ENCODE measurements around the gene TLCD3B. TPM values are rescaled to one million over a fixed set of nuclear protein-coding genes. Genes with fewer than 3 reads are reported as not detected.

The TLCD3B gene
- total and polyA plus RNA-seq, 12 donors = 0.11 to 10.6 (median 0.72) TPM; not detected in 3

GRCh38 chr16:29977063-29977825, 53.8 kb downstream of the TLCD3B start:
- TF ChIP-seq POLR2A (IDR thresholded peaks at IDR 0.05) (no peak), CTCF (IDR thresholded peaks at IDR 0.05) (no peak)
- Histone ChIP-seq H3K36me3 (replicated peaks in 1 of 2) (peaks cover 0 to 52% of the 10 kb centered on the region in 2 donors), H3K9me3 (replicated peaks in 1 of 3) (no peaks in the 10 kb centered on the region), H3K27me3 (no peaks in the 10 kb centered on the region), H3K27ac (peak overlapping the region in 3 of 5 donors; percentile 6 to 87 (median 81)), H3K4me1 (replicated peaks in 1 of 2) (peaks cover 30 to 53% of the 10 kb centered on the region in 2 donors), H3K4me3 (peak overlapping the region in 1 of 4 donors; percentile 68)
- intact Hi-C loops (cut with DNase I) = no loop called here
- 69 to 84% (median 74%) methylated on average over 7 to 9 of the region's 9 CpGs for WGBS, 4 donors
- peak in 1 of 7 donors; percentile 21 for DNase-seq

GRCh38 chr16:29975811-29976511, 55.1 kb downstream of the TLCD3B start:
- WGBS, 4 donors = 8 to 14% (median 10%) methylated on average over 6 of the region's 6 CpGs
- intact Hi-C loops (cut with DNase I) = no loop called here
- peaks cover 30 to 53% of the 10 kb centered on the region in 2 donors for H3K4me1 ChIP-seq (replicated peaks in 1 of 2)

GRCh38 chr16:29975134-29975538, 55.9 kb downstream of the TLCD3B start:
- Histone ChIP-seq H3K4me3 (peak overlapping the region in 2 of 4 donors; percentile 68 to 73), H3K36me3 (replicated peaks in 1 of 2) (peaks cover 0 to 45% of the 10 kb centered on the region in 2 donors), H3K27me3 (no peaks in the 10 kb centered on the region), H3K27ac (peak overlapping the region in 4 of 5 donors; percentile 3 to 87 (median 80)), H3K4me1 (replicated peaks in 1 of 2) (peaks cover 28 to 49% of the 10 kb centered on the region in 2 donors), H3K9me3 (replicated peaks in 1 of 3) (no peaks in the 10 kb centered on the region)
- no peak for DNase-seq
- WGBS, 4 donors = 31 to 47% (median 39%) methylated on average over 5 of the region's 5 CpGs
- intact Hi-C loops (cut with DNase I) = no loop called here
- TF ChIP-seq POLR2A (IDR thresholded peaks at IDR 0.05) = no peak
- TF ChIP-seq CTCF (IDR thresholded peaks at IDR 0.05) = no peak

More at GRCh38 chr16:29975811-29976511, 55.1 kb downstream of the TLCD3B start:
- Histone ChIP-seq H3K36me3 (replicated peaks in 1 of 2) (peaks cover 0 to 49% of the 10 kb centered on the region in 2 donors), H3K27me3 (no peaks in the 10 kb centered on the region), H3K9me3 (replicated peaks in 1 of 3) (no peaks in the 10 kb centered on the region), H3K4me3 (peak overlapping the region in 2 of 4 donors; percentile 68 to 73), H3K27ac (peak overlapping the region in 4 of 5 donors; percentile 3 to 87 (median 80))
- peak in 1 of 7 donors; percentile 21 for DNase-seq
- TF ChIP-seq CTCF (IDR thresholded peaks at IDR 0.05) = no peak
- no peak for TF ChIP-seq POLR2A (IDR thresholded peaks at IDR 0.05)

Other genes starting within 250 kb of the TLCD3B start
- 10 to 100 TPM in 8 of 9 donors, 1 to 10 TPM in 1; 8.8 to 33.6 (median 16.7) TPM for gene KIF22, start 240.5 kb downstream of the TLCD3B start, total RNA-seq
- gene KIF22, start 240.5 kb downstream of the TLCD3B start, polyA plus RNA-seq = 100 to 1,000 TPM in 2 of 3 donors, 1 to 10 TPM in 1; 9.1 to 127 (median 112) TPM
- gene MAZ, start 224.7 kb downstream of the TLCD3B start, total RNA-seq = 100 to 1,000 TPM in 7 of 9 donors, 10 to 100 TPM in 2; 78.8 to 247 (median 140) TPM
- 100 to 1,000 TPM; 108 to 304 (median 147) TPM for gene MAZ, start 224.7 kb downstream of the TLCD3B start, polyA plus RNA-seq
- gene PRRT2, start 219.1 kb downstream of the TLCD3B start, total RNA-seq = 1 to 10 TPM in 8 of 9 donors, not detected in 1; 1.4 to 8.8 (median 2.2) TPM
- gene PRRT2, start 219.1 kb downstream of the TLCD3B start, polyA plus RNA-seq = 10 to 100 TPM in 1 of 3 donors, 1 to 10 TPM in 1, under 1 TPM in 1; 0.97 to 32.0 (median 5.0) TPM
- gene PAGR1, start 215.1 kb downstream of the TLCD3B start, total RNA-seq = 10 to 100 TPM; 17.1 to 47.1 (median 39.8) TPM
- 10 to 100 TPM; 14.2 to 89.1 (median 60.9) TPM for gene PAGR1, start 215.1 kb downstream of the TLCD3B start, polyA plus RNA-seq
- 100 to 1,000 TPM in 8 of 9 donors, 10 to 100 TPM in 1; 73.9 to 492 (median 350) TPM for gene MVP, start 210.8 kb downstream of the TLCD3B start, total RNA-seq
- 100 to 1,000 TPM; 200 to 470 (median 321) TPM for gene MVP, start 210.8 kb downstream of the TLCD3B start, polyA plus RNA-seq
- 100 to 1,000 TPM in 7 of 9 donors, 10 to 100 TPM in 2; 84.7 to 203 (median 150) TPM for gene CDIPT, start 168.0 kb downstream of the TLCD3B start, total RNA-seq
- 10 to 100 TPM; 44.9 to 89.0 (median 74.5) TPM for gene CDIPT, start 168.0 kb downstream of the TLCD3B start, polyA plus RNA-seq
- gene SEZ6L2, start 131.7 kb downstream of the TLCD3B start, total RNA-seq = 100 to 1,000 TPM in 1 of 9 donors, 10 to 100 TPM in 7, 1 to 10 TPM in 1; 7.5 to 302 (median 44.4) TPM
- 10 to 100 TPM; 14.5 to 20.1 (median 20.1) TPM for gene SEZ6L2, start 131.7 kb downstream of the TLCD3B start, polyA plus RNA-seq
- 1 to 10 TPM in 7 of 9 donors, under 1 TPM in 2; 0.34 to 9.3 (median 4.4) TPM for gene ASPHD1, start 130.8 kb downstream of the TLCD3B start, total RNA-seq
- 10 to 100 TPM in 1 of 3 donors, 1 to 10 TPM in 2; 2.4 to 15.8 (median 7.2) TPM for gene ASPHD1, start 130.8 kb downstream of the TLCD3B start, polyA plus RNA-seq
- 10 to 100 TPM in 8 of 9 donors, 1 to 10 TPM in 1; 6.2 to 39.4 (median 20.6) TPM for gene KCTD13, start 105.0 kb downstream of the TLCD3B start, total RNA-seq
- 10 to 100 TPM; 13.2 to 37.1 (median 33.3) TPM for gene KCTD13, start 105.0 kb downstream of the TLCD3B start, polyA plus RNA-seq
- gene TMEM219, start 69.2 kb downstream of the TLCD3B start, total RNA-seq = 100 to 1,000 TPM; 113 to 300 (median 190) TPM
- 100 to 1,000 TPM; 100 to 278 (median 272) TPM for gene TMEM219, start 69.2 kb downstream of the TLCD3B start, polyA plus RNA-seq
- gene TAOK2, start 57.4 kb downstream of the TLCD3B start, total RNA-seq = 10 to 100 TPM; 40.0 to 95.0 (median 73.4) TPM
- gene TAOK2, start 57.4 kb downstream of the TLCD3B start, polyA plus RNA-seq = 100 to 1,000 TPM in 1 of 3 donors, 10 to 100 TPM in 2; 36.6 to 135 (median 51.0) TPM
- gene HIRIP3, start 35.7 kb downstream of the TLCD3B start, total RNA-seq = 10 to 100 TPM; 11.0 to 35.0 (median 18.7) TPM
- 10 to 100 TPM; 12.6 to 24.9 (median 20.2) TPM for gene HIRIP3, start 35.7 kb downstream of the TLCD3B start, polyA plus RNA-seq
- 100 to 1,000 TPM in 2 of 9 donors, 10 to 100 TPM in 7; 31.8 to 120 (median 71.2) TPM for gene INO80E, start 35.0 kb downstream of the TLCD3B start, total RNA-seq
- 100 to 1,000 TPM in 2 of 3 donors, 10 to 100 TPM in 1; 42.8 to 362 (median 103) TPM for gene INO80E, start 35.0 kb downstream of the TLCD3B start, polyA plus RNA-seq
- gene DOC2A, start 20.2 kb downstream of the TLCD3B start, total RNA-seq = 10 to 100 TPM in 1 of 9 donors, 1 to 10 TPM in 5, under 1 TPM in 2, not detected in 1; 0.35 to 14.8 (median 2.8) TPM
- 10 to 100 TPM in 1 of 3 donors, 1 to 10 TPM in 1, under 1 TPM in 1; 0.60 to 33.0 (median 9.5) TPM for gene DOC2A, start 20.2 kb downstream of the TLCD3B start, polyA plus RNA-seq
- gene C16orf92, start 8.1 kb downstream of the TLCD3B start, total RNA-seq = not detected
- not detected for gene C16orf92, start 8.1 kb downstream of the TLCD3B start, polyA plus RNA-seq
- gene ALDOA, start 34.5 kb upstream of the TLCD3B start, total RNA-seq = 1,000 to 10,000 TPM in 8 of 9 donors, 100 to 1,000 TPM in 1; 691 to 1,930 (median 1,545) TPM
- gene ALDOA, start 34.5 kb upstream of the TLCD3B start, polyA plus RNA-seq = 1,000 to 10,000 TPM in 1 of 3 donors, 100 to 1,000 TPM in 2; 623 to 1,215 (median 899) TPM
- 100 to 1,000 TPM in 3 of 9 donors, 10 to 100 TPM in 6; 44.5 to 136 (median 75.6) TPM for gene PPP4C, start 44.7 kb upstream of the TLCD3B start, total RNA-seq
- gene PPP4C, start 44.7 kb upstream of the TLCD3B start, polyA plus RNA-seq = 10 to 100 TPM; 39.2 to 93.0 (median 87.1) TPM
- gene TBX6, start 60.7 kb upstream of the TLCD3B start, total RNA-seq = 1 to 10 TPM in 8 of 9 donors, under 1 TPM in 1; 0.44 to 3.4 (median 2.0) TPM
- 1 to 10 TPM in 2 of 3 donors, under 1 TPM in 1; 0.22 to 5.1 (median 1.9) TPM for gene TBX6, start 60.7 kb upstream of the TLCD3B start, polyA plus RNA-seq
- gene YPEL3, start 64.9 kb upstream of the TLCD3B start, total RNA-seq = 100 to 1,000 TPM in 4 of 9 donors, 10 to 100 TPM in 5; 18.9 to 210 (median 85.1) TPM
- 100 to 1,000 TPM in 2 of 3 donors, 10 to 100 TPM in 1; 14.6 to 454 (median 310) TPM for gene YPEL3, start 64.9 kb upstream of the TLCD3B start, polyA plus RNA-seq
- gene GDPD3, start 82.3 kb upstream of the TLCD3B start, total RNA-seq = 1 to 10 TPM in 6 of 9 donors, under 1 TPM in 2, not detected in 1; 0.78 to 9.0 (median 2.6) TPM
- 10 to 100 TPM in 1 of 3 donors, 1 to 10 TPM in 2; 1.0 to 17.6 (median 5.8) TPM for gene GDPD3, start 82.3 kb upstream of the TLCD3B start, polyA plus RNA-seq
- gene MAPK3, start 91.9 kb upstream of the TLCD3B start, total RNA-seq = 100 to 1,000 TPM in 4 of 9 donors, 10 to 100 TPM in 5; 31.4 to 129 (median 99.9) TPM
- 100 to 1,000 TPM in 1 of 3 donors, 10 to 100 TPM in 2; 53.2 to 133 (median 66.0) TPM for gene MAPK3, start 91.9 kb upstream of the TLCD3B start, polyA plus RNA-seq
- 10 to 100 TPM in 8 of 9 donors, 1 to 10 TPM in 1; 3.3 to 69.1 (median 39.6) TPM for gene CORO1A, start 152.3 kb upstream of the TLCD3B start, total RNA-seq
- gene CORO1A, start 152.3 kb upstream of the TLCD3B start, polyA plus RNA-seq = 10 to 100 TPM in 2 of 3 donors, 1 to 10 TPM in 1; 4.1 to 87.7 (median 56.2) TPM
- 100 to 1,000 TPM in 6 of 9 donors, 10 to 100 TPM in 3; 55.1 to 449 (median 143) TPM for gene BOLA2B, start 162.4 kb upstream of the TLCD3B start, total RNA-seq
- gene BOLA2B, start 162.4 kb upstream of the TLCD3B start, polyA plus RNA-seq = 100 to 1,000 TPM in 2 of 3 donors, 10 to 100 TPM in 1; 96.4 to 329 (median 250) TPM
- 10 to 100 TPM; 12.4 to 87.5 (median 40.3) TPM for gene SLX1A, start 162.6 kb upstream of the TLCD3B start, total RNA-seq
- gene SLX1A, start 162.6 kb upstream of the TLCD3B start, polyA plus RNA-seq = 100 to 1,000 TPM in 2 of 3 donors, 1 to 10 TPM in 1; 7.9 to 195 (median 169) TPM
- gene SULT1A3, start 168.0 kb upstream of the TLCD3B start, total RNA-seq = 10 to 100 TPM in 6 of 9 donors, 1 to 10 TPM in 3; 4.3 to 15.8 (median 12.7) TPM
- gene SULT1A3, start 168.0 kb upstream of the TLCD3B start, polyA plus RNA-seq = 100 to 1,000 TPM in 1 of 3 donors, 10 to 100 TPM in 1, 1 to 10 TPM in 1; 3.5 to 125 (median 58.7) TPM
- 10 to 100 TPM in 1 of 9 donors, 1 to 10 TPM in 6, under 1 TPM in 1, not detected in 1; 0.35 to 11.7 (median 2.7) TPM for gene NPIPB13, start 217.2 kb upstream of the TLCD3B start, total RNA-seq
- gene NPIPB13, start 217.2 kb upstream of the TLCD3B start, polyA plus RNA-seq = 10 to 100 TPM in 2 of 3 donors, under 1 TPM in 1; 0.49 to 17.1 (median 16.5) TPM